GM18511 (cell line): Measurements from ENCODE around the gene NAA80.
"Not testable (repeated sequence)": the region's sequence is repeated elsewhere in the genome, so short reads cannot be mapped to it uniquely, and the experiment has no call there.

ENCODE experiments used
- ATAC-seq: cut with Tn5 transposase; IDR thresholded peaks from one replicate; pipeline ENCODE4 v1.9.1; 2021; ENCODE audit warnings: mild to moderate bottlenecking, moderate library complexity; ENCODE audit not compliant: unreplicated experiment

Gene NAA80

DNA sequence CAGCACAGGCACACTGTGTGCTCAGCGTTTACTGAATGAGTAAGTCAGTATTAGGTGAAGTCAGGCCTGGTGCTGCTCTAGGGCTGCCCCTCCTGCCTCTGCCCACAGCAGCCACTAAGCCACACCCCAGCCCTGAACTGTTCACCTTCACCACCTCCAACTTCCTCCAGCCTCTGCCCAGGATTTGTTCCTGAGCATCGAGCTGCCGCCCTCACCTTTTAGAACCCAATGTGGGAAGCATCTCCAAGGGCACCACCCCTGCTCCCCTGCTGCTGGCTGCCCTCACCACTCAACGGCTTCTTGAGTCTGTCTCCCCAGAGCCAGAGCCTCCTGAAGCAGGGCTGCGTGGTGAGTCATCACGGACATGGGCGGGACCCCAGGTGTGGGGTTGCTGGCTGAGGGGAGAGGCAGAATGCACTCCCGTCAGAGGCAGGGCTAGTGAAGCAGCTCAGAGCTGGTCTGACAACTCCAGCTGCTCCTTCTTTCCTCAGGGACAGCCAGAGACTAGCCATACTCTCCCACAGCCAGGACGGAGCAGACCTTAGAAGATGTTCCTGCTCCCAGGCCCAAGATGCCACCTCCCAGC lies 17.5 kb upstream of the NAA80 start:
- no peak for ATAC-seq

DNA sequence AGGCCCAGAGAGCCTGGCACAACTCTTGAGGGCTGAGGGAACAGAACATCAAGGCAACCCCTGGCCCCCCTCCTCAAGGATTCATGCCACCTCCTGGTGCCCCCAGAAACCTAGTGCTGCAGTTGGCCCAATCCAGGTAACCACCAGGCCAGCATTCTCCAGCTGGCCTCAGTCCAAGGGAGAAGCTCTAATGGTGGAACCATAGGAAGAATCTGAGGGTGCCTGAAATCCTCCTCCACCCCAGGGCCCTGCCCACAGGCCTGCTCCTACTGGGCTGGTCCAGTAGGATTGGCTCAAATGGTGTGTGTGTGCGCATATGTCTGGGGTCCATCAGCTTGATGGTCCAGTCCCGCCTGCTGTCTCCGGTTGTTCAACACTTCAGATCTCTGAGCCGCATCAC lies 15.6 kb upstream of the NAA80 start:
- ATAC-seq: no peak

DNA sequence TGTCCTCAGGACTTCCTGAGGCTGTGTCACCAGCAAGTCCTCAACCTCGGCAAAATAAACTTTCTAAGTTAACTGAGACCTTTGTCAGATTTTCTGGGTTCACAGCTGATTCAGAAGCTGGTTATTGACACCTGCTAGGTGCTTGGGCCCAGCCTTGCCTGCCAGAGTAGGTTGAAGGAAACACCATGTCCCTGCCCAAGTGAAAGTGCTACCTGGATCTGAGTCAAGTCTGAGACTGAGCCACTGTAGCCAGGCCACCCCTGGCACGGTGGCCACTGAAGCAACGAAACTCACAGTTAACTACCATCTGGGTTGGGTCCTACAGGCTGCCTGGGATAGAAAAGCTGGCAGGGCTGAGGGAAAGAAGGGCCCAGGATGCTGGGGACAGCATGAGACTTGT lies 15.1 kb upstream of the NAA80 start:
- ATAC-seq: no peak

DNA sequence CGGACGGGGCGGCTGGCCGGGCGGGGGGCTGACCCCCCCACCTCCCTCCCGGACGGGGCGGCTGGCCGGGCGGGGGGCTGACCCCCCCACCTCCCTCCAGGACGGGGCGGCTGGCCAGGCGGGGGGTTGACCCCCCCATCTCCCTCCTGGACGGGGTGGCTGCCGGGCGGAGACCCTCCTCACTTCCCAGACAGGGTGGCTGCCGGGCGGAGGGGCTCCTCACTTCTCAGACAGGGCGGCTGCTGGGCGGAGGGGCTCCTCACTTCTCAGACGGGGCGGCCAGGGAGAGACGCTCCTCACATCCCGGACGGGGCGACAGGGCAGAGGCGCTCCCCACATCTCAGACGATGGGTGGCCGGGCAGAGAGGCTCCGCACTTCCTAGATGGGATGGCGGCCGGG lies 12.8 kb upstream of the NAA80 start:
- ATAC-seq: not testable (repeated sequence)

DNA sequence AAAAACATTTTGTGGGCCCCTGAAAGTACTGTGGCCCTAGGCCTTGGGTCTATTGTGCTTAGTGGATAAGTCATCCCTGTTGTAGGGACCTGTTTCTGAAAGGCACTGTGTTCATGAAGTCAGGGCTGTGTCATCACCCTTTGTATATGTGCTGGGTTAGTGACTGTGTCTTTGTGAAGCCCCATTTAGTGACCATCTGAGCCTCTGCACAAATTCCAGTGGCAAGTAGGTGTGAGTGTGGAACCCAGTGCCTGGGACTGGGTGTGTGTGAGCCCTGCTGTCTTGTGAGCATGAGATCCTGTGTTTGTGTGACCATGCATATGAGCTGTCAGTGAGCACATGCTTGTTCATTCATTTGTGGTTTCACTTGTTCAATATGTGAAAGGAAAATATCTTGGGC lies 5.4 kb upstream of the NAA80 start:
- no peak for ATAC-seq

DNA sequence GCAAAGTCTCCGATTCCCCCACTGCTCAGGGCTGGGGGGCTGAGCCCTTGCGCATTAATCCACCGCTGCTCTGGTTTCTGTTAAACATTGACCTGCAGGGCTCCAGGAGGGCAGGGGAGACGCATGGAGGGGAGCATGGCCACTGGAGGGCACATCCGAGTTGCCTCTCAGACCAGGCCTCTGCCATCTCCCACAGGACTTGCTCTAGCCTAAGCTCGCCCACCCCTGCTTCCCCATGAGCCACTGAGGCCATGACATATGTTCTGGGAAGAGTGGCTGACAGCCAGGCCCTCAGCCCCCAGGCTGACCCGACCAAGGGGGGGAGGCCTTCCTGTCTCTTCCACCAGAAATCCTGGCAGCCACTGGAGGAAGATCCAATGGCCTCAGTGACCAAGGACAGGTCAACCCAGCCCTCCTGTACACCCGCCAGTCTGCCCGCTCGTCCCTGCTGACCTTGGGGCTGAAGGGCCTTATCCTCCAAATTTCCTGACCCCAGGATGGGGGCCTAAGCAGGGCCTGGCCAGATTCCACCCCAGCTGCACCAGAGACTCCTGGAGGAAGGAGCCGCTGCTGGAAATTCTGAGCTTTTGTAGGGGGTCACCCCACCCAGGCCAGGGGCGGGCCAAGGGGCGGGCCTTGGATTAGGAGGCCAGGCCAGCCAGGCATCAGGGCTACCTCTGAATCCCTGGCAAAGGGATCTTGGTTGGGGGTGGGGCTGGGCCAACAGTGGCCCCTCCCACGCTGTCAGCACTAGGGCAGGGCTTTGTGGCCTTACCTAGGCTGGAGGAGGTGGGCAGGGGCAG lies 4.0 kb upstream of the NAA80 start, which contains the start of gene HYAL1:
Gene HYAL1 (minus strand): TSS at position 562 of the 803 bp plus-strand sequence. CDS start 618 bp downstream, outside the sequence.
- ATAC-seq: no peak

DNA sequence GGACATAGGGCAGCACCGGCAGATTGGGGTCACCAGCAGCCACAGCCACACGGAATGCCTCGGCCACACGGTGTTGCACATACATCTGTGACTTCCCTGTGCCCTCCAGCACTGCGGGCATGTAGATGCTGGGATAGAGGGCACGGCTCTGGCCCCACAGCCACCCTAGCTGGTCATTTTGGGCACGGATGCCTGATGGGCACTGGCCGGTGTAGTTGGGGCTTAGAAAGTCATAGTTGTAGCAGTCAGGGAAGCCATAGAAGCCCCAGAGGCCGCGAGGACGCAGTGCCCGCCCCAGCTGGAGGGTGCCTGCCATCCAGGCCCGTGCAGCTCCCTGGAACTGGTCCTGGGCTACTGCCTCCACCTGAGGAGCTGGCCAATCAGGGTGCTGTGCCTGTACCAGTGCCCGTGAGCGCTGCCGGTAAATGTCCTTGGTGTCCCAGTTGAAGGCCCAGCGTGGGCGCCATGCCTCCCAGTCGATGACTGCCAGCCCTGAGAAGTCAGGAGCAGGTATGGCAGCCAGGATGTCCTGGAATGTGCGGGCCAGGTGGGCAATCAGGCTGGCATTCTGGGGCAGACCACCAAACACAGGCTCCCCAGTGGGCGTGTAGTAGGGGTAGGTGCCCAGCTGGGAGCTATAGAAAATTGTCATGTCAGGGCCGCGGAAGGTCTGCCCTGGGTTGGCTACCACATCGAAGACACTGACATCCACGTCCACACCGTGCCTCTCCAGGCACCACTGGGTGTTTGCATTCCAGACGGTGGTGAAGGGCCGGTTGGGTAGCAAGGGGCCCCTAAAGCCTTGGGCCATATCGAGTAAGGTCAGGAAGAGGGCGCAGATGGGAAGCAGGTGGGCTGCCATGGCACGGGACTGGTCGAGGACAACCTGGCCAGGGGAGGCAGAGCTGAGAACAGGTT lies 3.1 kb upstream of the NAA80 start:
- no peak for ATAC-seq

DNA sequence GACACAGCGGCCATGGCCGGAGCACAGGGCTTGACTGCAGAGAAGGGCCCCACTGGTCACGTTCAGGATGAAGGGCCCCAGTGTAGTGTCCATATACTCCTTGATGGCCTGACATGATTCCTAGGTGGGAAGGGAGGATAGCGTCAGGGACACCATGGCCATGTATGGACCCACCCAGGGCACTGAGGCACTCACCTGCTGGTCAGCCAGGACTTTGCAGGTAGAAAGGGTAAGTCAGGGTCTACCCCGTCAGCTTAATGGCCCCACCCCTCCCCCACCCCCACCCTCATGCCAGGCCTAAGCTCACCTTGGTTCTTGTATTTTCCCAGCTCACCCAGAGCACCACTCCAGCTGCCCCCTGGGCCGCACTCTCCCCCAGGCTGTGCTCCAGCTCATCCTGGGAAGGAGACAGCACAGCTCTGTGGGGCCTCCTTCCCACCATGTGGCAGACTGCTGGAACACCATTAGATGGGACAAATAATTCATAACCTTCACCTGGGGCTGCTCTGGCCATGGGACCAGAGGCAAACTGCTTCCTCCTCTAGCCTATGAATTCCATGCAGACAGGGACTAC lies 1.6 kb upstream of the NAA80 start:
- no peak for ATAC-seq

DNA sequence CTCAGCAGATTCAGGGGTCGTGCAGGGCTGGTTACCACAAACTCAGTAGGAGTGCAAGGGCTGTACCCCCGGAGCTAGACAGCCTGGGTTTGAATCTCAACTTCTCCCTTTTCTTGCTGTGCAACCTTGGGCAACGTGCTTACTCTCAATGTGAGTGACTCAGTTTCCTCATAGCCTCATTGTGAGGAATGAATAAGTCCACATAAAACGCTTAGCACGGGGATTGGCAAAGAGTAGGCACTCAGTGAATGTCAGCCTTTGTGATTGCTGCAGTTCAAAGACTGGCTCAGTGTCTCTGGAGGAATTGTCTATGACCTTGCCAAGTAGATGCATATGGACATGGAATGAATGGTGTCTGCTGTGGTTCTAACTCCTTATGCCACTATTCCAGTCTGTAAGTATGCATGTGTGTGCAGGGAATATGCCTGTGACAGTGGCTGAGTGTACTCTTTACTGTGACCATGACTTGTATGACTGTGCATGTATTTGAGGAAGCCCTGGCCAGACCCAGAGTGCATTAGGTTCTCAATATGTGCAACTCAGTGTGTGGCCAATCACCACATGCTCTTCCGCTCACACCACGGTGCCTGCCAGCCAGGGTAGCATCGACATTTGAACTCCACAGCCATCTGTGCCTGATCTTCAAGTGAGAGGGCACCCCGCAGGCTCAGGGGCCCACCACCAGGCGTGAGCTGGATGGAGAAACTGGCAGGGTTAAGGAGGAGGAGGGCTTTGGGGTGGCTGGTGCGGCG lies 900 bp upstream of the NAA80 start:
- ATAC-seq: no peak

DNA sequence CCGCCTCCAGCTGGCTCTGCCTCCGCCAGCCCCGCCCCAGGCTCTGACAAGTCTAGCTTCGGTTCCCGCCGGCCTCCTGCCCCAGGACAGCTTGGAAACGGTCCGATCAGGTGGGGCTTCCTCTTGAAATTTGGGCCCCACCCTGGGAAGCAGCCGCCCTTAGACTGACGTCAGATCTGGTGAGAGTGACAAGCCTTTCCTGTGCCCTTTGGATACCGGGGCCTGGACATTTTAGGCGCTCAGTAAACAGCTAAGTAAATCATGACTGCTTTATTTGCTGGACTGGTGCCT lies 378 bp upstream of the NAA80 start:
- ATAC-seq: no peak

DNA sequence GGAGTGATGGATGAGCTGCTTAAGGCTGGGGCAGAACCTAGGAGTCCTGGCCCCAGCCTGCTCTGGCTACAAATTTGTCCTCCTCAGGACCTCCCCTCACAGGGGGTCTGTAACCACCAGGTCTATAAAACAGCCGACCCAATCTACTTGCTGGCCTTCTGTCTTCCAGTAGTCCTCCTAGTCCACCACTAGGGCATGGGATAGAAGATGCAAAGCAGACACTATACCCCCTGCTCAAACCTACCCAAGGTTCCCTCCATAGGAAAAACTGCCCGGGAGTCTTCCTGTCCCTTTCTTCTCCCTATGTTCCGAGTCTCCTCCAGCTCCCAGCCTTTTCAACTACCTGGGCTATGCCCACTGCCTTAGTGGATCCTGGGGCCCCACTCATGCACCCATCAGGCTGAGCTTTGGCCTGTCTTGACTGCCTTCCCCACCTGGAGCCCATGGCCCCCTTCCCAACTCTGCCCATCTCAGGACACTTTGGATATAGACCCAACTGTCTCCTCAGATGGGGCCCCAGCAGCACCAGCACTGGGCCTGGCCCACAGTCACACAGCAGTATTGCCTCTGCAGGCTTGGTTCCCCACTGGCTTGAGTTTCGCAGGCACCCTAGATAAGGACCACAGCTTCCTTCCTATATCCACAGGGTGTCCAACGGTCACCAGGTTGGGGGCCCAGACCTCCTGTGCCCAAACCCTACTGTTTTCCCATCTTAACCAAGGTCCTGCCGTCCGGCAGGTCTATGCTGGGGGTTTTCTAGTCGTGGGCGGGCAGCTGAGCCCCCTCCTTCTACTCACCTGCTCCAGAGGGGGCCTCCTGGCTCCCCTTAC lies 1.1 kb downstream of the NAA80 start:
- ATAC-seq: no peak

DNA sequence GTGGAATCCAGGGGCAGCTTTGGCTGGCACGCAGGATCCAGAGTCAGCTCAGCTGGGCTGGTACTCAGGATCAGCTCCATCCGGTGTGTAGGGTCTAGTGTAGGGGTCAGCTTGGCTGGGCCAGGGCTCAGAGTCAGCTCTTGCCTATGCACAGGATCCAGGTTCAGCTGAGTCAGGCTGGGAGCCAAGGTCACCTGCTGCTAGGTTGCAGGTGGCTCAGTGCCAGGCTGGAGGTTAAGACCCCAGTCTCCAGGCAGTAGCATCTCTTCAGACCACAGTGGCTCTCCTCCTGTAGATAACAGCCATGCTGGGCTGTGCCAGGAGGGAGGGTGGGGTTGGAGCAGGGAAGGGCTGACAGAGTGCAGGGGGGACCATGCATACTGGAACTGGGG lies 1.8 kb downstream of the NAA80 start:
- no peak for ATAC-seq

DNA sequence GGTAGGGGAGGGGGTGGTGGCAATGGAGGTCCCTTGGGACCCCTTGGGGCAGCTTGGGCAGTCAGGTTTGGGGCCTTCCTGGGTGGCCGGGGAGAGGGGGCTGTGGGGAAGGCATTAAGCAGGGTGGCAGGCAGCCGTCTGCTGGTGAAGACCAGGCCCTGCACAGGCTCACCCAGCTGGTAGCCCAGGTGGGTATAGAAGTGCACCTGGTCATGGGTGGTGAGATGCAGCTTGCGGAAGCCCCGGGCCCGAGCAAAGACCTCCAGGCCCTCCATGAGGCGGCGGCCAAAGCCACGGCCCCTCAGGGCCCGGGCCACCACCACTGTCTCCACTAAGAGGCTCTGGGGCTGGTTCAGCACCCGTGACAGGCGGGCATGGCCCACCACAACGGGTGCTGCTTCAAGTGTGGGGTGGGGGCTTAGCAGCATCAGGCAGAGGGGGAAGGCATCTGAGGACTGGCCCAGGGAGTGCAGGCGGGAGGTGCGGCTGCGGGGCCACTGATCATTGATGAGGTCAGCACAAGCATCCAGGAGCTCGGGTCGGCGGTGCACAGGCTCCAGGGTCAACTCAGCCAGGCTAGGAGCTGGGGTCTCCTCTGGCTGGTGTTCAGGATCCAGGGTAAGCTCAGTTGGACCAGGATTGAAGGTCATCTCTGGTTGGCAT lies 2.4 kb downstream of the NAA80 start:
- ATAC-seq: no peak

DNA sequence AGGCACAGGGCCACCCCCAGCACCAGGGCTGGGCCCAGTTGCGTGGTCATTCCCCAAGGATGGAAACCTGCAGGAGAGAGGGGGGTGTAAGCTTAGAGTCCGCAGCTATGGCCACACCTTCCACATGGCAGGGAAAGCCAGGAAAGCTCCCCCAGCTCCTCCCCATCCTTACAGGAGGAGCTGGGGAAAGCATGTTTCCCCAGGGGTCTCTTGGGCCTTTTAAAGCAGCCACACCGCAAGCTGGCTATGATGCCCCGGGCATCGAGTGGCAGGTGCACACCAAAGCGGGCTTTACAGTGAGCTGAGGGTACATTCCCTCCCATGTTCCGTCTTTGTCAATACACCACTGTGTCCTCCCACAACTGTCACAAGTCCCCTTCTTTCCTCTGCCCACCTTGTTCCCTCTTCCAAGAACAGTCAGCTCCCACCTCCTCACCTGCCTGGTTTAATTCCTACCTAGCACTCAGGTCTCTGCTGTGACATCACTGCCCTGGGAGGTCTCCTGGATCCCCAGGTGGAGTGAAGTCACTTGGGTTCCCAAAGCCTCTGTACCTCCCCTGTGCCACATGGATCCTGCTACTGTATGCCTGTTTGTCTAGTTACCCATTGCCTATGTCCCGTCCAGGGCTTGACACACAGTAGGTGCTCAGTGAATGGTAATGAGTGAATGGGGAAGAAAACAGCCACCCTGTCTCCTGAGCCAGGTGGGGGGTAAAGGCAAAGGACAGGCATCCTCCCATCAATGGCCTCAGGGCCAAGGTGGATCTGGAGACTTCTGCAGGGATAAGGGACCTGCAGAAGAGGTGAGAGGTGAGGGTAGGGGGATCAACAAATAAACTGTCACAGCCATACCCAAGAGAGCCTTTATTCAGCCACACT lies 3.4 kb downstream of the NAA80 start:
- ATAC-seq: no peak

DNA sequence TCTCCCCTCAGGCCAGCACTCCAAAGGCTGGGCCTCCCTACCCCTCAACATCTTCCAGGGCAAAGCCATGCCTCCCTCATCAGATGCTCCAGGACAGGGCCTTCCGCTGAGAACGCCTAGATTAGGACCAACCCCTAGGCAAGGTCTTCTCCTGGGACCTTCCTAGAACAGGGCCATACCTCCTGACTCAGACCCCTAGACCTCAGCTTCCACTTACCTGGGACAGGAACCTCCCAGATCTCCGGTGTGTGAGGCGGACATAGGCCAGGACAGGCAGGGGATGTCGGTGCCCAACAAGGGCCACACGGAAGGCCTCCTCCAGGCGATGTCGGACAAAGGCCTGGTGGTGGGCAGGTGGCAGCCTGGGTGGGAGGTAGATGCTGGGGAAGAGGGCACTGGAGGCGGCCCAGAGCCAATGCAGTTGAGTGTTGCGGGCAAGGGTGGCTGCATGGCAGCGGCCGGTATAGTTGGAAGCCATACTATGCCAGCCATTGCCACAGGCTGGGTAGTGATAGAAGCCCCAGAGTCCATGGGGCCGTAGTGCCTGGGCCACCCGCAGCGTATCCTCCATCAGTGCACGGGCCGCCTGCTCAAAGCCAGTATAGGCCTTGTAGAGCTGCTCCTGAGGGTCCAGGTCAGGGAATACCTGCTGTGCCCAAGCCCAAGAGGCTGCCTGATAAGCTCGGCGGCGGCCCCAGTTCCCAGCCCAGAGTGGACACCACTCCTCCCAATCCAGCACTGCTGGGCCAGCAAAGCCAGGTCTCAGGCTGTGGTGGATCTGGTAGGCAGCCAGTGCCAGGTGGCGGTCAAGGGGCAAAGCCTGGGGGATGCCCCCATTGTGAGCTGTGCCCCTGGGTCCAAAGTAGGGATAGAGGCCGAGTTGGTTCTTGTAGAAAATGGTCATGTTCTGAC lies 4.5 kb downstream of the NAA80 start:
- no peak for ATAC-seq

DNA sequence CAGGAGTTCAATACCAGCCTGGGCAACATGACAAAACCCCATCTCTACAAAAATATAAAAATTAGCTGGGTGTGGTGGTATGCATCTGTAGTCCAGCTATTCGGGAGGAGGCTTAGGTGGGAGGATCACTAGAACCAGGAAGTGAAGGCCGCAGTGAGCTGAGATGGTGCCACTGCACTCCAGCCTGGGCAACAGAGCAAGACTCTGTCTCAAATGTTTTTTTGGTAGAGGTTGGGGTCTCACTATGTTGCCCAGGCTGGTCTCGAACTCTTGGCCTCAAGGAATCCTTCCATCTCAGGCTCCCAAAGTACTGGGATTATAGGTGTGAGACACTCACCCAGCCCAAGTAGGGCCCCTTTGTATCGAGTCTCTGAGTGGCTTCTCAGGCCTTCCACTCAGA lies 5.1 kb downstream of the NAA80 start:
- ATAC-seq: no peak

DNA sequence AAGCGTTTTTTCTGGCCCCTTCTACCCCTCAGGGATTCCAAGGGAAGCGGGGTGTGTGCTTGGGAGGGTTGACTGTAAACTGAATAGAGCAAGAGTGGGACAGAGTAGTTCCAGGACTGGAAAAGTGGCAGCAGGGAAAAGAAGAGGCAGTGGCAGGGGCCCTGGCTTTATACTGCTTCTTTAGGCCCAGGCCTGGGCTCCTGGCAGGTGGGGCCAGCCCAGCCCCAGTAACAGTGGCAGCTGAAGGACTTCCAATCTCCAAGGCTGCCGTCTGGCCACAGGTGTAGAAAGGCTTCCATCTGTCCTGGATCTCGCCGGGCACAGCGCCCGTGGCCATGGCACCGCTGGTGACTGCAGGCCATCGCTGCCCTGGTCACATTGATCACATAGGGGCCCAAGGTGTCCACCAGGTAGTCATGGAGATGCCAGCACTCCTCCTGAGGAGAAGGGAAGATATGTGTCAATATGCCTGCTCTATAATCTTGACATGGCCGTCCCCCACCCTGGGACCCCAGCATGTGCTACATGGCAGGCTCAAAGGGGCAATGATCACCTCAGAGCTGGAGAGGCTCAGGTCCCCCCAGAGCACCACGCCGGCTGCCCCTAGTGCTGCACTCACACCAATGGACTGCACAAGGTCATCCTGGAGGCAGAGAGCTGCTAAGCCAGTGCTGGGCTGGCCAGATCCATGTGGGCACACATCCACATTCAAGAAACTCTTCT lies 6.0 kb downstream of the NAA80 start:
- no peak for ATAC-seq
